CD8-positive, alpha-beta memory T cell (primary cell): ENCODE measurements around the gene ZNF575. TPM values are rescaled to one million over a fixed set of nuclear protein-coding genes. Genes with fewer than 3 reads are reported as not detected.

ENCODE experiments used
- CTCF ChIA-PET: fragments of 350-600 bp; sonication (Branson Sonifier 250); formaldehyde crosslinking; loops from one replicate; lab custom pipeline; 2021; ENCODE audit warnings: antibody characterized with exemption; lab: Charles Lee
- POLR2A ChIA-PET: fragments of 350-600 bp; sonication (Branson Sonifier 250); formaldehyde crosslinking; loops from one replicate; lab custom pipeline; 2021; ENCODE audit warnings: antibody characterized with exemption; lab: Charles Lee
- DNase-seq, 5 donors: peaks; one replicate each; pipeline versions ENCODE4 v3.0.0 to v3.0.0-alpha.2; 2020 to 2022; ENCODE audit warnings: mixed read lengths in 1 of 5
- H3K27ac ChIP-seq: one replicate; pipeline ENCODE4 v1.7.0; 2013; ENCODE audit warnings: low read depth, mild to moderate bottlenecking, low read length, moderate library complexity
- H3K27me3 ChIP-seq: 2 replicates; pipeline ENCODE4 v1.7.0; 2013; ENCODE audit warnings: low read length, mild to moderate bottlenecking; ENCODE audit not compliant: insufficient read depth, poor library complexity, severe bottlenecking
- H3K36me3 ChIP-seq: 2 replicates; pipeline ENCODE4 v1.7.0; 2013; ENCODE audit warnings: mild to moderate bottlenecking, low read length, moderate library complexity; ENCODE audit not compliant: insufficient read depth
- H3K4me1 ChIP-seq: 2 replicates; pipeline ENCODE4 v1.7.0; 2013; ENCODE audit warnings: mild to moderate bottlenecking, low read length, moderate library complexity; ENCODE audit not compliant: insufficient read depth
- H3K4me3 ChIP-seq: 2 replicates; pipeline ENCODE4 v1.7.0; 2013; ENCODE audit warnings: mild to moderate bottlenecking, low read length
- H3K9me3 ChIP-seq: 2 replicates; pipeline ENCODE4 v1.7.0; 2013; ENCODE audit warnings: mild to moderate bottlenecking, low read length
- H3K27ac Mint-ChIP-seq, 8 donors: one replicate each; pipeline ENCODE4 v1.8.0; 2020 to 2021; ENCODE audit warnings: mixed read lengths in 8 of 8, mild to moderate bottlenecking in 6 of 8, inconsistent platforms in 3 of 8, moderate library complexity in 3 of 8
- H3K27me3 Mint-ChIP-seq, 2 donors: one replicate each; pipeline ENCODE4 v1.8.0; 2020 to 2021; ENCODE audit warnings: mixed read lengths in 2 of 2, mild to moderate bottlenecking in 1 of 2, moderate library complexity in 1 of 2
- H3K36me3 Mint-ChIP-seq, 3 donors: one replicate each; pipeline ENCODE4 v1.8.0; 2020 to 2021; ENCODE audit warnings: mixed read lengths in 3 of 3, inconsistent platforms in 1 of 3, mild to moderate bottlenecking in 1 of 3
- H3K4me1 Mint-ChIP-seq, 3 donors: one replicate each; pipeline ENCODE4 v1.8.0; 2020 to 2021; ENCODE audit warnings: mixed read lengths in 3 of 3, inconsistent platforms in 1 of 3, mild to moderate bottlenecking in 1 of 3
- H3K4me3 Mint-ChIP-seq, 7 donors: one replicate each; pipeline ENCODE4 v1.8.0; 2020 to 2021; ENCODE audit warnings: mixed read lengths in 7 of 7, mild to moderate bottlenecking in 6 of 7, moderate library complexity in 4 of 7, inconsistent platforms in 2 of 7
- H3K9me3 Mint-ChIP-seq, 5 donors: one replicate each; pipeline ENCODE4 v1.8.0; 2020 to 2022; ENCODE audit warnings: mixed read lengths in 5 of 5, mild to moderate bottlenecking in 3 of 5, moderate library complexity in 2 of 5, inconsistent platforms in 1 of 5
- polyA plus RNA-seq: library from polyadenylated mRNA; unstranded; fragments of 300-500 nt; fragmentation: Illumina TruSeq; gene quantifications from one replicate; pipeline ENCODE4 v1.2.3, GENCODE V29; 2021
- total RNA-seq, 2 experiments: library from RNA; stranded (reverse); gene quantifications; one replicate each; pipeline ENCODE4 v1.2.3, GENCODE V29; 2021

ZNF575 gene
- total and polyA plus RNA-seq, 3 experiments from 2014 or later: 2.1 to 2.6 (median 2.3) TPM

DNA sequence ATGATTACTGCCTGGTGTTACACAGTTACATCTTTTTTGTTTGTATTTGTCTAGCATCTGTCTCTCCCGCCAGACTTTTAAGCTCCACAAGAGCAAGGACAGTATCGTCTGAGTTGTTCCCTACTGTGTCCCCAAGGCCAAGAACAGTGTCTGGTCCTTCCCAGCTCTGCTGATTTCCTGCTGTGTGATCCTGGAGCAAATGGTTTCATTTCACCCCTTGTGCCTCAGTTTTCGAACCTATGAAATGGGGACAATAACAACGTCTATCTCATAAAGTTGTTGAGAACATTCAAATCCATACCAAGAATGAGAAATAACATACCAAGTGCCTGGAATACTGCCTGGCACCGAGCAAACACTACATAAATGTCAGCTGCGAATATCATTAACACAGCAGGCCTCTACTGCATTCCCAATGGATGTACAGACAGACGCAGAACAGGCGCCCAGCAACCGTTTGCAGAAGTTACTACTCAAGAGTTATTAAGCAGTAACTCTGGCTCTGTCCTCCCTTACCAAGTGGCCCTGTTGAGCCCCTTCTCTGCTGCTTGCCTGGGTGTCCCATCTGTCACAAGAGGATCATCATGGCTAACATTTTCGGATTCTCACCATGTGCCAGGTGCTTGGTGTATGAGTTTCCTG is 30.9 kb downstream of the ZNF575 start:
- Histone ChIP-seq H3K4me1 (peaks cover 47% of the 10 kb centered on the region), H3K9me3 (no peaks in the 10 kb centered on the region), H3K27me3 (no peaks in the 10 kb centered on the region), H3K27ac (no peak overlapping the region), H3K36me3 (no peaks in the 10 kb centered on the region), H3K4me3 (no peak overlapping the region)
- peak overlapping the region; percentile 89 to 98 (median 94) for H3K27ac Mint-ChIP-seq
- POLR2A ChIA-PET: interaction anchor here (2.0 kb wide), 1 partner anchor 31 kb away, joined by 8 read pairs; the partner anchor contains the start of genes IRGQ and ZNF576
- H3K36me3 Mint-ChIP-seq: peaks cover 0 to 17% (median 7%) of the 10 kb centered on the region in 3 donors
- peak overlapping the region in 4 of 7 donors; percentile 0 to 12 (median 4) for H3K4me3 Mint-ChIP-seq
- H3K27me3 Mint-ChIP-seq: peaks cover 0 to 3% of the 10 kb centered on the region in 2 donors
- no peak for DNase-seq
- H3K4me1 Mint-ChIP-seq: peaks cover 47 to 64% (median 61%) of the 10 kb centered on the region in 3 donors
- CTCF ChIA-PET: interaction anchor here (0.9 to 5.8 kb wide), 3 partner anchors 9 to 31 kb away, joined by 3 to 34 read pairs (median 4); partner anchors contain the start of genes IRGQ and ZNF576
- H3K9me3 Mint-ChIP-seq: no peaks in the 10 kb centered on the region

GRCh38 chr19:43564800-43565199 is 31.8 kb downstream of the ZNF575 start:
- peaks cover 47% of the 10 kb centered on the region for H3K4me1 ChIP-seq
- H3K27me3 Mint-ChIP-seq: peaks cover 0 to 3% of the 10 kb centered on the region in 2 donors
- POLR2A ChIA-PET: no interaction called here
- no peak overlapping the region for H3K27ac ChIP-seq
- no peak for DNase-seq
- no peaks in the 10 kb centered on the region for H3K36me3 ChIP-seq
- H3K9me3 ChIP-seq: no peaks in the 10 kb centered on the region
- CTCF ChIA-PET: interaction anchor here (1.6 to 2.2 kb wide), 2 partner anchors 9 to 30 kb away, joined by 8 to 12 read pairs; no protein-coding TSS in a partner anchor
- H3K27ac Mint-ChIP-seq: peak overlapping the region in 6 of 8 donors; percentile 44 to 98 (median 70)
- no peak overlapping the region for H3K4me3 Mint-ChIP-seq
- no peak overlapping the region for H3K4me3 ChIP-seq
- H3K36me3 Mint-ChIP-seq: peaks cover 0 to 15% (median 7%) of the 10 kb centered on the region in 3 donors
- no peaks in the 10 kb centered on the region for H3K9me3 Mint-ChIP-seq
- no peaks in the 10 kb centered on the region for H3K27me3 ChIP-seq
- H3K4me1 Mint-ChIP-seq: peaks cover 48 to 64% (median 60%) of the 10 kb centered on the region in 3 donors

DNA sequence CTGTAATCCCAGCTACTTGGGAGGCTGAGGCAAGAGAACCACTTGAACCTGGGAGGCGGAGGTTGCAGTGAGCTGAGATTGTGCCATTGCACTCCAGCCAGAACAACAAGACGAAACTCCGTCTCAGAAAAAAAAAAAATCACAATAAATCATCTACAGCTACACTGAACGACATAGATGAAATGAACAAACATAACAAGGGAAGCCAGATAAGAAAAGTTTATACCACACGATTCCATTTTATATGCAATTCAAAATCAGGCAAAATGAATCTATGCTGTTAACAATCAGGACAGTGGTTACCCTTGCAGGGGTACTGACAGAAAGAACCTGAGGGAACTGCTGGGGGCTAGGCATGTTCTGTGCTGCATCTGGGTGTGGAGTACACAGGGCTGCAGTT is 36.7 kb downstream of the ZNF575 start:
- no peak overlapping the region for H3K27ac ChIP-seq

GRCh38 chr19:43570174-43570791 is 37.3 kb downstream of the ZNF575 start:
- H3K36me3 Mint-ChIP-seq: peaks cover 3 to 28% (median 8%) of the 10 kb centered on the region in 3 donors
- no peak for DNase-seq
- no peaks in the 10 kb centered on the region for H3K27me3 Mint-ChIP-seq
- ChIA-PET POLR2A (no interaction called here), CTCF (interaction anchor here (2.4 to 4.0 kb wide), 2 partner anchors 15 to 24 kb away, joined by 15 to 22 read pairs; no protein-coding TSS in a partner anchor)
- no peaks in the 10 kb centered on the region for H3K9me3 ChIP-seq
- no peaks in the 10 kb centered on the region for H3K9me3 Mint-ChIP-seq
- H3K4me1 Mint-ChIP-seq: peaks cover 31 to 62% (median 53%) of the 10 kb centered on the region in 3 donors
- H3K4me3 Mint-ChIP-seq: peak overlapping the region in 1 of 7 donors; percentile 64
- peaks cover 11% of the 10 kb centered on the region for H3K36me3 ChIP-seq
- H3K4me3 ChIP-seq: no peak overlapping the region
- peaks cover 8% of the 10 kb centered on the region for H3K4me1 ChIP-seq
- no peaks in the 10 kb centered on the region for H3K27me3 ChIP-seq
- H3K27ac Mint-ChIP-seq: peak overlapping the region; percentile 11 to 84 (median 70)
- H3K27ac ChIP-seq: no peak overlapping the region

More for the DNA sequence above, 36.7 kb downstream of the ZNF575 start:
- H3K9me3 Mint-ChIP-seq: no peaks in the 10 kb centered on the region
- ChIA-PET CTCF (interaction anchor here (4.0 kb wide), 1 partner anchor 15 kb away, joined by 22 read pairs; no protein-coding TSS in a partner anchor), POLR2A (no interaction called here)
- peak overlapping the region; percentile 3 to 84 (median 70) for H3K27ac Mint-ChIP-seq
- H3K36me3 Mint-ChIP-seq: peaks cover 0 to 25% (median 12%) of the 10 kb centered on the region in 3 donors
- H3K27me3 Mint-ChIP-seq: no peaks in the 10 kb centered on the region
- no peak overlapping the region for H3K4me3 ChIP-seq
- peaks cover 9% of the 10 kb centered on the region for H3K4me1 ChIP-seq
- H3K4me1 Mint-ChIP-seq: peaks cover 30 to 62% (median 53%) of the 10 kb centered on the region in 3 donors
- DNase-seq: no peak
- H3K9me3 ChIP-seq: no peaks in the 10 kb centered on the region
- peaks cover 11% of the 10 kb centered on the region for H3K36me3 ChIP-seq
- no peaks in the 10 kb centered on the region for H3K27me3 ChIP-seq
- H3K4me3 Mint-ChIP-seq: peak overlapping the region in 1 of 7 donors; percentile 64

- peaks cover 11% of the 10 kb centered on the region for H3K36me3 ChIP-seq
- peaks cover 32 to 72% (median 59%) of the 10 kb centered on the region in 3 donors for H3K4me1 Mint-ChIP-seq
- no peaks in the 10 kb centered on the region for H3K27me3 ChIP-seq
- no peaks in the 10 kb centered on the region for H3K9me3 Mint-ChIP-seq
- ChIA-PET POLR2A (interaction anchor here (0.6 kb wide), 1 partner anchor 36 kb away, joined by 7 read pairs; no protein-coding TSS in a partner anchor), CTCF (interaction anchor here (2.4 to 4.0 kb wide), 2 partner anchors 17 to 22 kb away, joined by 15 to 22 read pairs; no protein-coding TSS in a partner anchor)
- no peak overlapping the region for H3K4me3 ChIP-seq
- H3K27ac Mint-ChIP-seq: peak overlapping the region; percentile 21 to 88 (median 60)
- no peak for DNase-seq
- no peak overlapping the region for H3K27ac ChIP-seq
- H3K36me3 Mint-ChIP-seq: peaks cover 3 to 30% (median 8%) of the 10 kb centered on the region in 3 donors
- H3K4me1 ChIP-seq: peaks cover 14% of the 10 kb centered on the region
- peak overlapping the region in 2 of 7 donors; percentile 23 to 26 for H3K4me3 Mint-ChIP-seq
- no peaks in the 10 kb centered on the region for H3K9me3 ChIP-seq
- no peaks in the 10 kb centered on the region for H3K27me3 Mint-ChIP-seq
Observed at GRCh38 chr19:43572171-43572588, 39.2 kb downstream of the ZNF575 start.

GRCh38 chr19:43574424-43575155 is 41.6 kb downstream of the ZNF575 start:
- DNase-seq: no peak
- Histone ChIP-seq H3K4me3 (peak overlapping the region; percentile 94), H3K9me3 (no peaks in the 10 kb centered on the region), H3K27ac (peak overlapping the region; percentile 96), H3K27me3 (no peaks in the 10 kb centered on the region), H3K36me3 (peaks cover 11% of the 10 kb centered on the region), H3K4me1 (peaks cover 14% of the 10 kb centered on the region)
- Mint-ChIP-seq H3K27me3 (no peaks in the 10 kb centered on the region), H3K36me3 (peaks cover 3 to 28% (median 8%) of the 10 kb centered on the region in 3 donors), H3K9me3 (no peaks in the 10 kb centered on the region), H3K4me1 (peaks cover 37 to 79% (median 57%) of the 10 kb centered on the region in 3 donors), H3K27ac (peak overlapping the region; percentile 98 to 100 (median 98)), H3K4me3 (peak overlapping the region; percentile 95 to 99 (median 96))
- CTCF ChIA-PET: interaction anchor here (0.7 to 2.5 kb wide), 4 partner anchors 19 to 128 kb away, joined by 3 to 17 read pairs (median 9); no protein-coding TSS in a partner anchor
- POLR2A ChIA-PET: interaction anchor here (0.6 to 2.3 kb wide), 3 partner anchors 12 to 217 kb away, joined by 3 to 19 read pairs (median 6); partner anchors contain the start of genes IRGQ and ZNF576
